Activated CD4-positive, alpha-beta memory T cell treated with anti-CD3 and anti-CD28 coated beads, Interleukin-2, amount 10 ng/mL, durations not matched to agents 7 days and 5 days (primary cell): Measurements from ENCODE around the gene B9D1. TPM values are rescaled to one million over a fixed set of nuclear protein-coding genes. Genes with fewer than 3 reads are reported as not detected.
A peak's percentile ranks its signal among the peaks of the same experiment; 100 is the strongest.

Experiments
- CTCF ChIA-PET: fragments of 350-600 bp; sonication (Branson Sonifier 250); formaldehyde crosslinking; loops from one replicate; lab custom pipeline; 2021; ENCODE audit warnings: antibody characterized with exemption, inconsistent platforms; lab: Charles Lee
- POLR2A ChIA-PET: fragments of 350-600 bp; sonication (Branson Sonifier 250); formaldehyde crosslinking; loops from one replicate; lab custom pipeline; 2021; ENCODE audit warnings: antibody characterized with exemption; lab: Charles Lee
- DNase-seq: peaks from one replicate; pipeline ENCODE4 v3.0.0-alpha.2; 2020
- H3K27ac Mint-ChIP-seq: one replicate; pipeline ENCODE4 v1.8.0; 2021; ENCODE audit warnings: mild to moderate bottlenecking, mixed read lengths
- H3K27me3 Mint-ChIP-seq: one replicate; pipeline ENCODE4 v1.8.0; 2021; ENCODE audit warnings: mixed read lengths
- H3K36me3 Mint-ChIP-seq: one replicate; pipeline ENCODE4 v1.8.0; 2021; ENCODE audit warnings: low read depth, mixed read lengths
- H3K4me1 Mint-ChIP-seq: one replicate; pipeline ENCODE4 v1.8.0; 2021; ENCODE audit warnings: mixed read lengths
- H3K4me3 Mint-ChIP-seq: one replicate; pipeline ENCODE4 v1.8.0; 2021; ENCODE audit warnings: mild to moderate bottlenecking, mixed read lengths
- H3K9me3 Mint-ChIP-seq: one replicate; pipeline ENCODE4 v1.8.0; 2021; ENCODE audit warnings: mixed read lengths
- total RNA-seq, 2 experiments: library from RNA; stranded (reverse); gene quantifications; one replicate each; pipeline ENCODE4 v1.2.3, GENCODE V29; 2021

Gene B9D1, protein sequence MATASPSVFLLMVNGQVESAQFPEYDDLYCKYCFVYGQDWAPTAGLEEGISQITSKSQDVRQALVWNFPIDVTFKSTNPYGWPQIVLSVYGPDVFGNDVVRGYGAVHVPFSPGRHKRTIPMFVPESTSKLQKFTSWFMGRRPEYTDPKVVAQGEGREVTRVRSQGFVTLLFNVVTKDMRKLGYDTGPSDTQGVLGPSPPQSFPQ
- total RNA-seq = 1 to 10 TPM; 2.7 to 3.1 TPM

DNA sequence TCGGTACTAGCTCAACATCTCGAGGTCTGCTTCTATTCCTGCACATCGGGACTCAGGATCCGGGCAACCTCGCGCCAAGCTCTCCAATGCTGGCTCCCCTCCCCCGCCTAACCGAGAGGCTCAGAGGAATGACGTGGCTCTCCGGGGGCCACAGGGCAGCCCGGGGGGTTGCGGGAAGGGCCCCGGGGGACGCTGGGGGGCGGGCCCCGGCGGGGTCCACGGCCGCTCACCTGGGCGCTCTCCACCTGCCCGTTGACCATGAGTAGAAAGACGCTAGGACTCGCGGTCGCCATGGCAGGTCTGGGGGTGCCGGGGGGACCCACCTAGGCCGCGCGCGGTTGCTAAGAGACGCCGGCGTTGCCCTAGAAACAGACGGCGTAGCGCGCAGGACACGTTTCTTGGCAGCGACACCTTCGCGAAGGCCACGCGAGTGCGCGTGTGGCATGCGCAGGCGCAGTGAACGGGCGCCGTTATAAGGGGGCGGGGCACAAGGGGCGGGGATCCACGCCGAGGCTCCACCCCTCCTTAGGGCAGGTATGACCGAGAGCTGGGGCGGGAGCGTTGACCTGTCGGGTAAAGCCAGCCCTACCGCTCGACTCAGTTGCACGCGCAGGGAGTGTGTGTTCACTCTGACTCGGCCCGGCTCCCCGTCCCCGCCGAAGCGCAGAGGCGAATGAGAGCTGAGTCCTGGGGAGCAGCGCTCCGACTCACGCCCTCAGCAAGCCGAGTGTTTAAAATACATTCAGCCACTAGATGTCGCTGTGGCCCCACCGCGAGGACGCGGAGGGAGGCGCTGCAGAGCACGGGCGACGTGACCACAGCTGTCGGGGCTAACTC, at the start of gene B9D1:
Gene B9D1 (minus strand): TSS at position 447 of the 837 bp plus-strand sequence. CDS start 154 bp downstream, at position 293.
- peak; percentile 95 for DNase-seq
- Mint-ChIP-seq H3K4me1 (peaks cover 26% of the 10 kb centered on the region), H3K36me3 (no peaks in the 10 kb centered on the region), H3K27ac (peak within 1 kb of the TSS; percentile 63), H3K27me3 (peaks cover 23% of the 10 kb centered on the region), H3K4me3 (peak within 1 kb of the TSS; percentile 84), H3K9me3 (no peaks in the 10 kb centered on the region)
- CTCF ChIA-PET = interaction anchor here (0.6 to 5.6 kb wide), 37 partner anchors 8 to 427 kb away, joined by 3 to 128 read pairs (median 5); partner anchors contain the start of genes ALDH3A2 and MAPK7
- POLR2A ChIA-PET = interaction anchor here (0.6 to 2.3 kb wide), 9 partner anchors 16 to 404 kb away, joined by 3 to 27 read pairs (median 3); partner anchors contain the start of gene MAPK7

DNA sequence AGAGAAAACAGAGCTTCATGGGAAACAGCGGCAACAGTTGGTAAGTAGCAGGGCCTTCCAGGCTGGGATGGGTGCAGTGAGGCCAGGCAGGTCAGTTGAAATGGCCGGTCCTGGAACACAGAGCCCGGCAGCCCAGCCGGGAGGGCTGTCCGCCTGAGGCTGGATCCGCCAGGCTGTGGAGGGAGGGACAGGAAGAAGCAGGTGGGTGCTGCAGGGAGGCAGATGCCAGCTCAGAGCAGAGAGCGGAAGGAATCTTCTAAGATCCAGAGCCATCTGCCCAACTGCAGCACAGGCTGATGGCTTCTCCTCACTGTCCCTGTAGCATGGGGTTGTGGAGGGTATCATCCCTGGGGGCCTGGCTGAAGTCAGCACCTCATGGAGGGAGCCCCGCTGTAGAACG, 49.1 kb upstream of the B9D1 start:
- Mint-ChIP-seq H3K36me3 (no peaks in the 10 kb centered on the region), H3K4me3 (no peak overlapping the region), H3K27me3 (peaks cover 7% of the 10 kb centered on the region), H3K27ac (no peak overlapping the region), H3K4me1 (no peaks in the 10 kb centered on the region), H3K9me3 (no peaks in the 10 kb centered on the region)
- ChIA-PET CTCF (no interaction called here), POLR2A (no interaction called here)
- no peak for DNase-seq

DNA sequence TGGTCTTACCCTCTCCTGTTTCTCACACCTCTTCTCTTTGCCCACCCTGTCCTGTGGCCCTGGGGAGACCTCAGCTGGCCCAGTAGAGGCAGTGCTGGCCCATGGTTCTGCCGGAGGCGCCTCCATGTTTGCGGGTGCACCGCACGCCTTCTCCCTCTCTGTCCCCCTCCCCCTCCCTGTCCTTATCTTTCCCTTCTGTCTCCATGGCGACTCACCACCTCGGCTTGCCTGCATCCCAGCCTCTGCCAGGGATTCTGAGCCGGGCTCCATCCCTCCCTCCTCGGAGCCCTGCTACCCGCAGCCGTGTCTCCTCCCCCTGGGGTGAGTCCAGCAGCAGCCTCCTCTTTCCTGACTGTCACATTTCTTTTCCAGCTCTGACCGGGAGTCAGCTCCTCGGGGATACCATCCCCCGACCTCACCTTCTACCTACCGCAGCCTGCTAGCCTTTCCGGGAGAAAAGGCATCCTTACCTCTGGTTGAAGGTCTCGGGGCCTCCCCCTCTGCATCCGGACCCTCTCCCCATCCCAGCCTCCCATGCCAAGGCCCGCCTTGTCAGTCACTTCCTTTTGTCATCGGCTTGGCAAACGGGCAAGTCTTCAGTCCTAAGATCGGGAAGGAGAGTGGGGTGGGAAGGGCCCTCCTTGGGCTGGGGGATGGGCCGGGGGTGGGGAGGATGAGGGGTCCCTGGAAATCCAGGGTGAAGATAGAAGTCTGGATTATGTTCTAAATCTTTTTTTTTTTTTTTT, 48.5 kb upstream of the B9D1 start, which contains the start of gene RNF112:
Gene RNF112 (plus strand): TSS at position 358 of the 746 bp plus-strand sequence. CDS start 177 bp downstream, at position 535.
- Mint-ChIP-seq H3K27me3 (peaks cover 7% of the 10 kb centered on the region), H3K4me3 (no peak within 1 kb of the TSS), H3K36me3 (no peaks in the 10 kb centered on the region), H3K27ac (no peak within 1 kb of the TSS), H3K4me1 (no peaks in the 10 kb centered on the region), H3K9me3 (no peaks in the 10 kb centered on the region)
- DNase-seq = no peak
- ChIA-PET POLR2A (no interaction called here), CTCF (interaction anchor here (1.2 kb wide), 1 partner anchor 45 kb away, joined by 3 read pairs; no protein-coding TSS in a partner anchor)

DNA sequence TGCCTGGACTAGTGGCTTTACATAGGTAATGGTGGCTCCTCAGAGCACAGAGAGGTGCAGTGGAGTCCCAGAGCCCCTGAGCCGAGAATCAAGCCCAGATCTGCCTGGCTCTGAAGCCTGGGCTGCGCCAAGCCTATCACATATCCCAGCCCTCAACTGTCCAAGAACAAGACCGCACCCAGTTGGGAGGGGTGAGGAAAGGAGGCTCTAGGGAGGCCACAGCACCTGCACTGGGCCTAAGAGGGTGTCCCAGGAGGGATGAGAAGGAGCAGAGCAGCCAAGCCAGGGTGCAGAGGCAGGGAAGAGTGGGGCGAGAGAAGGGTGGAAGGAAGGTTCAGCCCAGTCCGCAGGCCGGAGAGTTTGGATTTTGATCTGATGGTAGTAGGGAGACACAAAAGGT, 47.6 kb upstream of the B9D1 start:
- H3K4me3 Mint-ChIP-seq = no peak overlapping the region
- no peaks in the 10 kb centered on the region for H3K36me3 Mint-ChIP-seq
- DNase-seq = no peak
- ChIA-PET POLR2A (no interaction called here), CTCF (interaction anchor here (1.2 kb wide), 1 partner anchor 44 kb away, joined by 3 read pairs; no protein-coding TSS in a partner anchor)
- no peaks in the 10 kb centered on the region for H3K4me1 Mint-ChIP-seq
- H3K27ac Mint-ChIP-seq = no peak overlapping the region
- no peaks in the 10 kb centered on the region for H3K9me3 Mint-ChIP-seq
- H3K27me3 Mint-ChIP-seq = peaks cover 7% of the 10 kb centered on the region

DNA sequence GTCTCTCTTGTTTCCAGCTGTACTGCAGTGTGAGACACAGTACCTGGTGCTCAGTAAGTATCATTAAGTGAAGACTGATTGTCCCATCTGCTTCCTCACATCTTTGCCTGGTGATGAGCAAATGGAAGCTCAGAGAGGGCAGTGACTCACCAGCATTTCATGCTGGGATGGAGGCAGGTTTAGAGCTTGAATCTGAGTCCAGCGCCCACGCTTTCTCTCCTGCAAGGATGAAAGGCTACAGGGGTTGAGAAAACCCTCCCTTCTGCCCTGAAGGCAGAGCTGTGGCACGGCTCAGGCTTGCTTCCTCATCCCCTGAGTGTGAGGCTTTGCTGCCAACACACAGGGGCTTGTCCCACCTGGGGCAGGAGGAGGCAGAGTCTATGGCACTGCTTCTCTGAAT, 47.0 kb upstream of the B9D1 start:
- no peaks in the 10 kb centered on the region for H3K4me1 Mint-ChIP-seq
- DNase-seq = no peak
- H3K27ac Mint-ChIP-seq = no peak overlapping the region
- H3K36me3 Mint-ChIP-seq = no peaks in the 10 kb centered on the region
- POLR2A ChIA-PET = no interaction called here
- CTCF ChIA-PET = interaction anchor here (1.5 kb wide), 1 partner anchor 13 kb away, joined by 3 read pairs; no protein-coding TSS in a partner anchor
- peaks cover 7% of the 10 kb centered on the region for H3K27me3 Mint-ChIP-seq
- no peak overlapping the region for H3K4me3 Mint-ChIP-seq
- H3K9me3 Mint-ChIP-seq = no peaks in the 10 kb centered on the region

DNA sequence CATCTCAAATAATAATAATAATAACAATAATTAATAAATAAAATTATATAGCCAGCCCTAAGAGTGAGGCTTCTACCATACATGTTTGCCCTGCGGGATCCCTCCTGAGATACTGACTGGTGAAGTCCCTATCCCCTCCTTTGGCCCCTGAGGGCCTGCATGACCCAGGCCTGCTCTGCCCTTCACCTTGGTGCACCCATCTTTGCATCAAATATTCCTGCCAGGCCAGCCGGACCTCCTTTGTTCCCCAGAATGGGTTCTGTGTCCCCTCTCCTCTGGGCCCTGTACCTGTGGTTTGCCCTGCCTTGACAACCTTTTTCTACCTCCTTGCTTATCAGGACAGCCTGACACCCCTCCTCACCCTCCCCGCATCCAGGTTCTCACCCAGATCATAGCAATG, 46.5 kb upstream of the B9D1 start:
- no peak overlapping the region for H3K27ac Mint-ChIP-seq
- ChIA-PET CTCF (interaction anchor here (1.5 kb wide), 1 partner anchor 12 kb away, joined by 3 read pairs; no protein-coding TSS in a partner anchor), POLR2A (no interaction called here)
- no peaks in the 10 kb centered on the region for H3K36me3 Mint-ChIP-seq
- peaks cover 7% of the 10 kb centered on the region for H3K27me3 Mint-ChIP-seq
- H3K4me1 Mint-ChIP-seq = no peaks in the 10 kb centered on the region
- DNase-seq = no peak
- no peaks in the 10 kb centered on the region for H3K9me3 Mint-ChIP-seq
- H3K4me3 Mint-ChIP-seq = no peak overlapping the region

DNA sequence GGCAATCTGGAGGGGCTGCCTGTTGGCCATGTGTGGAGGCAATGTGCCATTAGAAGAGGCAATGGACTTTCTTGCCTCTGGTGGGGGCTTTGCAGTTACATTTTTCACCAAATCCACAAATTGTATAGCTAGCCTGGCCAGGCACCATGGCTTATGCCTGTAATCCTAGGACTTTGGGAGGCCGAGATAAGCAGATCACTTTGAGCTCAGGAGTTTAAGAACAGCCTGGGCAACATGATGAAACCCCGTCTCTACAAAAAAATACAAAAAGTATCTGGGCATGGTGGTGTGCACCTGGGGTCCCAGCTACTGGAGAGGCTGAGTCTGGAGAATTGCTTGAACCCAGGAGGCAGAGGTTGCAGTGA, 45.8 kb upstream of the B9D1 start:
- H3K27me3 Mint-ChIP-seq = peaks cover 11% of the 10 kb centered on the region
- POLR2A ChIA-PET = no interaction called here
- no peak for DNase-seq
- H3K27ac Mint-ChIP-seq = no peak overlapping the region
- CTCF ChIA-PET = interaction anchor here (0.6 to 1.5 kb wide), 3 partner anchors 11 to 167 kb away, joined by 3 read pairs; no protein-coding TSS in a partner anchor
- H3K9me3 Mint-ChIP-seq = no peaks in the 10 kb centered on the region
- no peaks in the 10 kb centered on the region for H3K4me1 Mint-ChIP-seq
- no peak overlapping the region for H3K4me3 Mint-ChIP-seq
- no peaks in the 10 kb centered on the region for H3K36me3 Mint-ChIP-seq

DNA sequence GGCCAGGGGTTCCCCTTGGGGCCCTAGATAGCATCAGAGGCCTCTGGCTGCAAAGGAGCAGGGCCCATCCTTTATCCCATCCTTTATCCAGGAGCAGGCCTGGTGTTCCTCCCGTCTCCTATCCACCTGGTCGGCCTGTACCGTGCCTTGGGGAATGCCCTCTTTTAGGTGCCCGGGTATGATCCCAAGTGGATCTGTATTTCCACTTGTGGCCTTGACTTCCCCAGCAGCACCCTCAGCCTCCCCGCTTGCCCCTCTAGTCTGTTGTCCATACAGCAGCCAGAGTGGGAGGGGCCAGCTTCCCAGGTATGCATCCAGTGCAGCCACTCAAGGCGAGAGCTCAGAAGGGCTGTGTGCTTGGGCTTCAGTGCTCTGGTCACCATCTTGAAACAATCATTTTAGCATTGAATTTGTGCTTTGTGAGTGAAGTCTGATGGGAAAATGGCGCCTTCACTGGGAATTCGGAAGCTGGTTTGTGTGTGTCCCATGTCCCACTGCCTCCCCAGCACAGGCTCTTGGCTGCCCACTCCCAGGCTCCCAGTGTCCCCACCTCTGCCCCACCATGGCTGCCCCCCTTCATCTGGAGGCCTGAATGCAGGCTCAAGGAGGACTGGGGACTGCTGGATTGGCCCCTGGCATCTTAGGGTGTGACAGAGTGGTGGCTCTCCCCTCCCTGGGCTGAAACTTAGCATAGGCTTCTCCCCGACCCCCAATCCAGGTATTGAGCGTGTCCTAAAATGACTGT, 45.2 kb upstream of the B9D1 start:
- no peak overlapping the region for H3K27ac Mint-ChIP-seq
- no peaks in the 10 kb centered on the region for H3K36me3 Mint-ChIP-seq
- peaks cover 11% of the 10 kb centered on the region for H3K27me3 Mint-ChIP-seq
- no peak overlapping the region for H3K4me3 Mint-ChIP-seq
- POLR2A ChIA-PET = no interaction called here
- no peaks in the 10 kb centered on the region for H3K4me1 Mint-ChIP-seq
- no peak for DNase-seq
- no peaks in the 10 kb centered on the region for H3K9me3 Mint-ChIP-seq
- CTCF ChIA-PET = interaction anchor here (0.6 to 1.5 kb wide), 3 partner anchors 11 to 166 kb away, joined by 3 read pairs; no protein-coding TSS in a partner anchor

DNA sequence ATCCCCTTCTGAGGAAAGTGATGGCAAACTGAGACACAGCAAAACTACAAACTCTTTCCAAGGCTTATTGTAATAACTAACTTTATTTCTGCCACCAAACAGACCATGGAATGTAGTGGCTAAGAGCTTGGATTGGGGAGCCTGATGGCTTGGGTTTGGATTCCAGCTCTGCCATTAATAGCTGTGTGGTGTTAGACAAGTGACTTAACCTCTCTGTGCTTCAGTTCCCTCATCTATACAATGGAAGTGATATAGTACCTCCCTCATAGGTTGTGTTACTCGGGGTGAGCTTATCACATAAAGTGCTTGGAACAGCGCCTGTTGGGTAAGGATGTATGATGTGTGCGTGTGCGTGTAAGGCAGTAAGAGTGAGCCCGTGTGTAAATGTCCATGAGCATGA, 42.6 kb upstream of the B9D1 start:
- Mint-ChIP-seq H3K36me3 (no peaks in the 10 kb centered on the region), H3K4me1 (no peaks in the 10 kb centered on the region), H3K9me3 (no peaks in the 10 kb centered on the region), H3K27ac (no peak overlapping the region), H3K4me3 (no peak overlapping the region), H3K27me3 (peaks cover 11% of the 10 kb centered on the region)
- DNase-seq = no peak
- ChIA-PET CTCF (interaction anchor here (1.3 kb wide), 1 partner anchor 29 kb away, joined by 3 read pairs; no protein-coding TSS in a partner anchor), POLR2A (interaction anchor here (1.1 kb wide), 1 partner anchor 19 kb away, joined by 3 read pairs; no protein-coding TSS in a partner anchor)

DNA sequence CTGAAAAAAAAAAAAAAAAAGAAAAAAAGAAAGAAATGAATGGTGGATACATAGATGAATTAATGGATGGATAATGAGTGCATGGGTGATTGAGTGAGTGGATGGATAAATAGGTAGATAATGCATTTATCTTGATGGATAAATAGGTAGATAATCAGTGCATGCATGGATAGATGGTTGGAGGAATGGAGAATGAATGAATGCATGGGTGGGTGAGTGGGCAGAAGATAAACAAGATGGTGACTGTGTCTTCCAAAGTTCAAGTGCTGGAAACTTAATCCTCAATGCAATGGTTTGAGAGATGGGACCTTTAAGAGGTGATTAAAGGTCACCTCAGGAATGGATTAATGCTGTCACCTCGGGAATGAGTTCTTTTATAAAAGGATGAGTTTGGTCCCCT, 41.7 kb upstream of the B9D1 start:
- ChIA-PET CTCF (no interaction called here), POLR2A (no interaction called here)
- DNase-seq = no peak
- Mint-ChIP-seq H3K9me3 (no peaks in the 10 kb centered on the region), H3K4me3 (no peak overlapping the region), H3K27me3 (peaks cover 9% of the 10 kb centered on the region), H3K36me3 (no peaks in the 10 kb centered on the region), H3K27ac (no peak overlapping the region), H3K4me1 (no peaks in the 10 kb centered on the region)

DNA sequence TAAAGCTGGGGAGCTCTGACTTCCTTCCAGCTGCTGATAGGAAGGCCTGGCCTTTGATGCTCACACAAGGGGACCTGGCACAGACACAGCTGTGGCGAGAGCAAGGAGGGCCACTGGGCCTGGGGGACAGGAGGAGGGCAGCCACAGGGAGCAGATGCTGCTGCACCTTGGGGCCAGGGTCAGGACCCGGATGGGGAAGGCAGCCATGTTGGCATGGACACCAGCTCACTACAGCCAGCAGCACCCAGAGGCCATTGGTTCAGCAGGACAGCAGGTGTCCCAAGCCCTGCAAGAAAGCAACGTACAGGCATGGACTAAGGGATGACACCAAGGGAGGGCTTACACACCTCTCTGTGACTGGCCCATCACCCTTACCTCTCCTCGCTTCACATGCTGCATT, 40.5 kb upstream of the B9D1 start:
- H3K27me3 Mint-ChIP-seq = peaks cover 8% of the 10 kb centered on the region

DNA sequence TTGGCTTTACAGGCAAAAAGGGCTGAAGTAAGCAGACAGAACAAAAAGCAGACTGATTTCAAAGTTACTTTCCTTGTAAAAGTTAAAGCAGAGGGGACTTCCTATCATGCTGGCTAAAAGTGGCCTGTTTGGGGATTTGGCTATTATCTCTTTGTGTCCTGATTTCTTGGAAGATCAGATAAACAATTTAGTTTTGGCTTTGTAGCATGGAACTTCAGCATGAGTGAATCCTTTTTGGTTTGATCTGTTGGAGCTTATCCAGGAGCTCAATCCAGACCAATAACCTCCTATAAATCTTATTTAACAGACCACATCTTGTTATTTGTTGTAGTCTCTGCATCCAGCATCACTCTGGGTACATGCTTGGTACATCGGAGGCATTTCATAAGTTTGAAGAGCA, 39.6 kb upstream of the B9D1 start:
- DNase-seq = no peak
- ChIA-PET CTCF (interaction anchor here (0.6 kb wide), 1 partner anchor 342 kb away, joined by 3 read pairs; no protein-coding TSS in a partner anchor), POLR2A (no interaction called here)
- Mint-ChIP-seq H3K36me3 (no peaks in the 10 kb centered on the region), H3K27ac (no peak overlapping the region), H3K4me1 (no peaks in the 10 kb centered on the region), H3K4me3 (no peak overlapping the region), H3K9me3 (no peaks in the 10 kb centered on the region), H3K27me3 (peaks cover 8% of the 10 kb centered on the region)

More for the DNA sequence above, 40.5 kb upstream of the B9D1 start:
- ChIA-PET POLR2A (no interaction called here), CTCF (no interaction called here)
- Mint-ChIP-seq H3K9me3 (no peaks in the 10 kb centered on the region), H3K4me3 (no peak overlapping the region), H3K4me1 (no peaks in the 10 kb centered on the region), H3K27ac (no peak overlapping the region), H3K36me3 (no peaks in the 10 kb centered on the region)
- no peak for DNase-seq
